ENCODE data around the gene CFAP99.

Gene CFAP99

DNA sequence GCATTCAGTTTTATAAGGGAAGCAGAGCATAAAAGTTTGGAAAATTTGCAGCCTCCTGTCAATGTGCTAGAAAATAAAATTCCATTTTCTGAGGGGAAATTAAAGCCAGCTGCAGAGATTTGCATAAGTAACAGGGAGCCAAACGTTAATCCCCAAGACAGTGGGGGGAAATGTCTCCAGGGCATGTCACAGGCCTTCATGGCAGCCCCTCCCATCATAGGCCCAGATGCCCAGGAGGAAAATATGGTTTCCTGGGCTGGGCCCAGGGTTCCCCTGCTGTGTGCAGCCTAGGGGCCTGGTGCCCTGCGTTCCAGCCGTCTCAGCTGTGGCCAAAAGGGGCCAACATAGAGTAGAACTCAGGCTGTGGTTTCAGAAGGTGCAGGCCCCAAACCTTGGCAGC, 59.5 kb downstream of the CFAP99 start:
- no peak for DNase-seq

DNA sequence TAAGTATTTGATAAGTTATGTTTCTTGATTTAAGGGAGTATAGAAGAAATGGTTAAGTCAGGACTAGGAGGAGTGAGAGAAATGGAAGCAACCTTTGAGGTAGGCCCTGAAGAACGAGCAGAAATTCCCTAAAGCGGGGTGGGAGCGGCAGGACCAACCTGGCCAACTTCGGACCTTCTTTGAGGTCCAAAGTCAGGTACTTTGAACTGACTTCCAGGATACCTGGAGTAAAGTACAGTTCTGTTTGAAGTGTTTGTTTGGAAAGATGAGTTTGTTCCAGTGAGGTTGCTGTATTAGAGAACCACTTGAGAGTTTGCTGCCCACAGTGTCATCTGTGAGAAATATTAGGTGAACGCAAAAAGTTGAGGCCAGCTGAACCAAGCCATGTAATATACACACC, 61.9 kb downstream of the CFAP99 start:
- no peak for DNase-seq

DNA sequence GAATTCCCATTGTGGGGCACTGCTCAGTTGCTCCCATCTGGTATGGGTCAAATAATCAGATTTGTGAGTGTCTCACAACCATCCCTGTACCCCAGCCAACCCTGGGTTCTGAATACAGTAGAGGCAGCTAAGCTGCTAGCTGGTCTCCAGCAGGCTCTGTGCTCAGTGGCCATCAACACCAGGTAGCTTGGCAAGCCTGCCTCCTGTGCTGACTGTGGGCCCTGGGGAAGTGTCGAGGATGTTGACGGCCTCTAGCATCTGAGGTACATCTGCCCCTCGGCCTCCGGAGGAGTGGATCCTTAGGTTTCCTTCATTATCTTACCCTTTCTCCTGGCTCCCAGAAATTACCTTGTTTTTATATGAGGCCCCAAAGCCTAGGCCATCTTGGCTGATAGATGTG, 63.4 kb downstream of the CFAP99 start:
- no peak for DNase-seq

DNA sequence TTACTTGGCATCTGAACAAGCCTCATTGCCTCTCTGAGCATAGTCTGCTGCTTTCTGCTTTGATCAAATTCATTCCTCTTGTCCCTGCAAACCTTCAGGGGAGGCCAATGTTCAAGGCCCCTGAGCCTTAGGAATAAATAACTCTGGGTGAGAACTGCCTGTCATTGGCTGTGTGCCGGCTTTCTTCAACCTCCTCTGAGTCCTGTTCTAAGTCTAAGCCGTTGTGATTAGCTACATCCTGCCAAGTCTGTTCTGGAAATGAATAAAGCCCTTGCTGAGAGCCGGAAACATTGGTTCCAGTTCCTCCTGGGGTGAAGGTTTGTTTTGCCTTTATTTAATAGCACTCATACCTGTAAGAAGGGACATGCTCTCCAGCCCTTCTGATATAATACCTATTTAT, 63.9 kb downstream of the CFAP99 start:
- DNase-seq, result peak in 1 of 2 donors; percentile 30

DNA sequence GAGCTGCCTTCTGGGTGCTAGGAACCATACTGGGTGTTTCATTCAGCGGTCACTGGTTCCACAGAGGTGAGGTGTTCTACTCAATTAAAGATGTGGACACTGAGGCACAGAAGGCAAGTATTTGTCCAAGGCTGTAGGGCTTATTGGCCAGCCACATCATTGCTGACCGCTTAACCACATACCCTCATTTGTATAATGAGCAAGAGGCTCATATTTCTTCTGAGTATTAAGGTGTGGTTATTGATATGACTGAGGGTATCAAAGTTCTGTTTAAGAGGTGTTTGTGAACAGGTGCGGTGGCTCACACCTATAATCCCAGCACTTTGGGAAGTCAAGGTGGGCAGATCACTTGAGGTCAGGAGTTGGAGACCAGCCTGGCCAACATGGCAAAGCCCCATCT, 64.5 kb downstream of the CFAP99 start:
- DNase-seq, result no peak

DNA sequence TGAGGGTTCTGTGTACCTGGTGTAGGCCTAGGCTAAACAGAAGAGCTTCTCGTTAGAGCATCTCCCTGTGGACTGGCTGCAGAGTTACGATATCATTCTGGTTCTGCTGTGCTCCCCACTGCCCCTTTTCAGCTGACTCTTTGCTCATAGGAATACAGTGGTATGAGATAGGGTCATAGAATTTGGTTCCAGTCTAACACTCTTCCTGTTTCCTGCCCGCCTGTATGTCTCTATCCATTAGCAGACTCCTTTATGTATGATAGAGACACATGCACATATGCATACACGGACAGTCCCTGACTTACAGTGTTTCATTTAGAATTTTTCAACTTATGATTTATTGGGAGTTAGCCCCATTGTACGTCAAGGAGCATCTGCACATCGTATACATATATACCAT, 65.4 kb downstream of the CFAP99 start:
- no peak for DNase-seq

DNA sequence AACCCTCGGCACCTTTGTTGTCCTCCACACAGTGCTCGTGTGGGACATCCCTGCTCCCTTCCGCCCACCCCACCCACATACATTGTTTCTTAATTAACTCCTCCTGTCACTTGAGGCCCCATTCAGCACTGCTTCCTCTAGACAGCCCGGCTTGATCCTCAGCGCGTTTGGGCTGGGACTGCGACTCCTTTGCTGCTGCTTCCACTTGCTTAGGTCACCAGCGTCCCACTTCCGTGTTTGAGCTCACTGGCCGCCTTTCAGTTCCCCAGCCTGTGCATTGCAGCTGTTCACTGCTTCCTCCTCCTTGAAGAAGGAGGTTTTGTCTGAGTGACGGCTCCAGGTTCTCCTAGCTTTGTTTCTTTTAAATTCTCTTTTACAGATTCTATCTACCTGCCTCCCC, 66.2 kb downstream of the CFAP99 start:
- DNase-seq, result peak; percentile 71 to 82

DNA sequence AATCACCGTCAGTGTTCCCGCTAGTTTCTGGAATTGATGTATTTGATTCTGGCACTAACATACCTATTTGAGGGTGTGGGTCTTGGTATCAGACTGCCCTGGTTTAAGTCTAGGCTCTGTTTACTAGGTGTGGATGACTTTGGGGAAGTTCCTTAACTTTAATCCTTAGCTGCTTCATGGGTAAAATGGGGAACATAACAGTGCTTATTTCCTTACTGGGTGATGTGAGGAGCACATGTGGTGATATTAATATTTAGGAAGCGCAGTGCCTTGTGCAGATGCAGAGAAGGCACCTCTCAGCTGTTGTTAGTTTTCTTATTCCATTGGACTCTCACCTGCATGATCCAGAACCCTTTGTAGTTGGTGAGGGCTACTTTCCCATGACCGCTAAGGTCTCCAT, 67.2 kb downstream of the CFAP99 start:
- no peak for DNase-seq

DNA sequence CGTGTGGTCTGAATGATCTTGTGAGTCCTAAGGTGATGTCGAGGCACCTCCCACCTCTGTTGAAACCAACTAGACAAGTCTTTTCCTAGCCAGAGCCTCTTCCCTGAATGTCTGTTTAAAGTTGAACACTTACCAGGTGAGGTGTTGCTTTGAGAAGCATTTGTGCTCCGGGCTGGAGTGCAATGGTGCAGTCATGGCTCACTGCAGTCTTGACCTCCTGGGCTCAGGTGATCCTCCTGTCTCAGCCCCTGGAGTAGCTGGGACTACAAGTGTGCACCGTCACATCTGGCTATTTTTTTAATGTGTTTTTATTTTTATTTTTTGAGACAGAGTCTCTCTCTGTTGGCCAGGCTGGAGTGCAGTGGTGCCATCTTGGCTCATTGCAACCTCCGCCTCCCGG, 68.2 kb downstream of the CFAP99 start:
- no peak for DNase-seq

DNA sequence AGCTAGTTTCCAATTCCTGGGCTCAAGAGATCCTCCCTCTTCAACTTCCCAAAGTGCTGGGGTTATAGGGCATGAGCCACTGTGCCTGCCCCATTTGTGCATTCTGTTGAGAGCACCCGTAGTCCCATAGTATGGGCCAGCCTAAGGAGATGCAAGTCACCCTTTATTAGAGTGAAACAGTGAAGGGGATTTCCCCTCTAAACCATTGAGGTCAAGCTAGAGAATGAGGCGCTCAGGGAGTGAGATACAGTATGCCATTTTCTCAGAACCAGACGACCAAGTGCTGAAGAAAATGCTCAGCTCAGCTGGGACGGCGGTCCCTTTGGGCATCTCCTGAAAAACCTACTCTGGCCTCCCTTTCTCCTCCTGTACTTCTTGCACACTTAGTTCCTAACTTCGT, 68.9 kb downstream of the CFAP99 start:
- peak in 1 of 2 donors; percentile 32 for DNase-seq

DNA sequence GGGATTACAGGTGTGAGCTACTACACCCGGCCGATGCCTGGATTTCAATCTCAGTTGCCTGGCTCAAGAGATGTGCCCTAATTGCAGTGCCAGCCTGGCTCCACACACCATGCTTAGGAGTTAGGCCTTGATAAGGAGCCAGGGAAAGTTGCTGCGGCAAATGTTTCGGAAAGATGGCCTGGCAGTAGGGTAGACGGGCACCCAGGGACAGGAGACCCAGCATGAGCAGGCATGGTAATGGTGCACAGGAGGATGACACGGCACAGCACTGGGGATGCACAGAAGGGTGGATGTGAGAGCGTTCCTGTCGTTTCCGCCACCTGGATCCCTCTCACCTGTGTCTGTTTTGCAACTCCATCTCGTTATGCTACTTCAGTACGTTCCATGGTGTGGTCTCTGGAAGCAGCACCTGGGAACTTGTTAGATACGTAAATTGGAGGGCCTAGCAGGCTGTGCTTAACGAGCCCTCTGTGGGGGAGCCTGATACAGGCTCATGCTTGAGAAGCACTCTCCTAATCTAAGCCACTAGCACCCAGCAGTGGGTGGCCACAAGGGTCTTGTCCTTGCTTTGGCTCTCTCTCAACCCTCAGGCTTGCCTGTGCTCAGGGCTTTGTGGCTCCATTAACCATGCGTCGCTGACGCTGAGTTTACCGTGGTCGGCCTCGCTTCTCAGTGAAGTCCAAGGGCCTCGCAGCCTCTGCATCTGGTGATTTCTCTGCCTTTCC, 70.5 kb downstream of the CFAP99 start:
- DNase-seq, result no peak

DNA sequence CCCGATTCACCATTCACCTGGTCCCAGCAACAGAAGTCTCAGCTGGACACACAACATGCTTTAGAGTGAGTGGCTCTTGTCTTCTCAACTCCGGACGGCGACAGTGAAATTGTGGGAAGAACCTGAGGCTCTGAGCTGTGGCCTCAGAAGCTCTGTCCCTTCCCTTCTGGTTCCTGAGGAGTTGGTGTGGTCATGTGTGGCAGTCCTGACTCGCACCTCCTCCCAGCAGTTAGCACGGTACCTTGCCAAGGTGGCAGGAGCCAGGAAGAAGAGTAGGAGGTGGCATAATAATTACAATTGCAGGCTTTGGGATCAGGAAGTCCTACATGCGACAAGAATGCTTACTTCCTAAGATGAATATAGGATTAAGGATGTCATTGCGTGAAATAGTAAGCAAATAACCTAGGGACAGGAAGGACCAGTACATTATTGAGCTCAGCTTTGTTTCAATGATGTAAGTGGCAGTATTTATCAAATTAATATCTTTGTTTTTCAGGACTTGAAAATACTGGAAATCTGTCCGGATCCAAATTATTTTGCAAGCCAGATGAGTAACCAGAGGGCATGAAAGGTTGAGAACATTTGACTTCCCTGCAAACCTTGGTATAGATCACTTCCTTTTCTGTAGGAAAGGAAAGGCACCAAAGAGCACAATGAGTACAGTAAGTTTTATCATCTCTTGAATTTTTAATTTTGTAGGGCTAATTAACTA, 71.2 kb downstream of the CFAP99 start:
- DNase-seq, result no peak

DNA sequence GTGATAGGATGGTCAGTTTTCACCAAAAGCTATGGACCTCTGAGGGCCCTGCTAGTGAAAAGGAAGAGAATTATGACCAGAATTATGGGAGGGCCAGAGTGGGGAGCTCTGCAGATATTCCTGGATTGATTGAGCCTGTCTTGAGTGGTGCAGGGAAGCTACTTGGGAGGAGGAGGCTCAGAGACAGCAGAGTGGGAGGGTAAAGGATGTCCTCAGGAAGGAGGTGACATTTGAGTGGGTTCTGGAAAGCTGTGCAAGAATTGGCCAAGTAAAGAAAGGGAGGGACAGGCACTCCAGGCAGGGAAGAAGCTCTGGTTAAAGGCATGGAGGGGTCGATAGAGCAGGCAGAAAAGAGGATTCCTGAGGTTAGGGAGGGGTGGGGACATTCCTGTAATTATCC, 74.2 kb downstream of the CFAP99 start:
- no peak for DNase-seq

DNA sequence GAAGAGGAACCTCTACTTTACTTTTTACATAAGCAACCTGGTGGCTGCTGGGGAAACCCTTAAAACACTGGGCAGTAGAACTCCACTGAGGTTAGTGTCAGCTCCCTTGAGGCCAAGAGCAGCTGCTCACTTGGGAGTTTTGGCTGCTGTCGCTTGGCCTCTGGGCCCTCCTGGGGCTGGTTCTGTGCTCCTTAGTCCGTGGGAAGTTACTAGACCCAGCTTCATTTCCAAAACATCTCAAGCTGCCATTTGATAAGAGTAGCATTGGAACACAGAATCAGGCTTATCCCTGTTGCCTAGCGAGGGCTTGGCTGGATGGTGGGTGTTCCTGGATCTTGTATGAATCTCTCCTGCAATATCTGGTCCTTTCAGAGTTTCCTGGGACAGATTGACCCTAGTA, 76.2 kb downstream of the CFAP99 start:
- no peak for DNase-seq

DNA sequence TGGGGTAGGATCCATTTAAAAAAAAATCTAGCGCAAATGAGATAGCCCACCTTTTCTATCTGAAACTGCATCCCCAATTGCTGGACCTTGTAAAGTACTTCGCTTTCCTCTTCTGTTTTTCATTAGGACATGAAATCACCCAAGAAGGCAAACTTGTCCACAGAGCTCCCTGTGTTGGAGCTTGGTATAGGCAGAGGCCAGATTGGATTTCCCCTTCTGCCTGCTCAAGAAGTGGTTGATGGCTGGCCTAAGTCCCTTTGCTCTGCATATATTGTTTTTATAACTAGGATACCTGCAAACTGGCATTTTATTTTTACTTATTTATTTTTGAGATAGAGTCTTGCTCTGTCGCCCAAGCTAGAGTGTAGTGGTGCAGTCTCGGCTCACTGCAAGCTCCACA, 78.6 kb downstream of the CFAP99 start:
- no peak for DNase-seq

DNA sequence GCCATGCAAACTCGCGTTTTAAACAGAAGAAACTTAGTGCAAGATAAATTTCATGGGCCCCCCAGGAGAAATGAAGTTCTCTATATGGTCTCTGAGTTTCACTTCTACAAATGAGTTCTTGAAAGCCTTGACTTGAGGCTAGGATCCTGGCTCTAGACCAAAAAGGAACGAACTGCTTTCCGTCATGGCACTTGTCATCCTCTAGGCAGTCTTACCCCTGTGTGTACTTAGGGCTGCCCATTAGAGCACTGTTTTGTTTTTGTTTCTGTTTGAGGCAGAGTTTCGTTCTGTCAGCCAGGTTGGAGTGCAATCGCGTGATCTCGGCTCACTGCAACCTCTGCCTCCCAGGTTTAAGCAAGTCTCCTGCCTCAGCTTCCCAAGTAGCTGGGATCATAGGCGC, 79.2 kb downstream of the CFAP99 start:
- peak in 1 of 2 donors; percentile 45 for DNase-seq

DNA sequence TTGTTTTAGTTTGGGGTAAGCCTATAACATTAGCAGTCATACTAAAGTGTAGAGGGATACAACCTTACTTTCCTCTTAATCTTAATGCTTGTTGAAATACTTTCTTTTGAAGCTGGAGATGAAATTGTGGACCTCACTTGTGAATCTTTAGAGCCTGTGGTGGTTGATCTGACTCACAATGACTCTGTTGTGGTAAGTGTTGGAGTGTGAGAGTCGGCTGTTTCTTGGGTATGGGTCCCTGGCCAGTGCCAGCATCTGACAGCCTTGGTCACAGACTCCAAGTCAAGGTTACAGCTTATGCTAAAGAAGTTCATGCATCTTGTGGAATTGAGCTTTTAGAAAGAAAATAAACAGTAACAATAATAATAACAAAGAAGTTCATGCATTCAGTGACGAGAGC, 81.8 kb downstream of the CFAP99 start:
- DNase-seq, result no peak

DNA sequence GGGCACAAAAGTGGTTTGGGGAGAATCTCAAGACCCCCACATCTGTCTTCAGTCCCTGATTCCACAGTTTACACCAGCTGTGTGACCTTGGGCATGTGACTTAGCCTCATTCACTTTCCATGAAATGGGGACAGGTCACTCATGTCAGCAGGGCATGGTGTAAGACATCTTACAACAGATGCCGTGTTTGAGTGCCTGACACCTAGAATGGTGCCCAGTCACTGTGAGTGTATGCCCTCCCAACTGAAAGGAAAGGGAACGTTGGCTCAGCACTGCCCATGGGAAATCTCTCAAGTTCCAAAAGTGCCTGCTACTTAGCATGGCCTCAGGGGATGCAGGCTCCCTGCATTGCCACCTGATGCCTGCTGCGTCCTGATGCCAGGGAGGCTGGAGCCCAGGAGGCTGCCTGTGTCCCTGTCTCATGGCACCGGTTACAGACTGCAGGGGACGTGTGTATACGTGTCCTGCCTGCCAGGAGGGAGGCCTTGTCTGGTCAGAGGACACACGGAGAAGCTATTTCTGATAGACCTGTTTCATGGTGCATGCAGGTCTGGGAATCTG, 82.4 kb downstream of the CFAP99 start:
- no peak for DNase-seq

DNA sequence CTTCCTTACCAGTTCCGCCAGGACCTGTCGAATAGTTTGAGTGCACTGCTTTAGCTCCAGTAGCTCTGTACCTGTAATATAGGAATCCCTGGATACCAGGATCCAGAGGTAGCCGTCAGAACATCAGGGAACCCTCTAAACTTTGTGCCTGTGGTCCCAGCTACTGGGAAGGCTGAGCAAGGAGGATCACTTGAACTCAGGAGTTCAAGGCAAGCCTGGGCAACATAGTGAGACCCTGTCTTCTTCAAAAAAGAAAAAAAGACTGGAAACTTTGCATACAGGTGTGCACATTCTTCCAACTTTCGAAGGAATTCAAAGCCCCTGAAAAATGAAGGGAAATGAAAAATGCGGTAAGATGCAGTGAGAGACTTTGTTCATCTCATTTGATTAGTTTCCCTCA, 85.1 kb downstream of the CFAP99 start:
- DNase-seq, result no peak

DNA sequence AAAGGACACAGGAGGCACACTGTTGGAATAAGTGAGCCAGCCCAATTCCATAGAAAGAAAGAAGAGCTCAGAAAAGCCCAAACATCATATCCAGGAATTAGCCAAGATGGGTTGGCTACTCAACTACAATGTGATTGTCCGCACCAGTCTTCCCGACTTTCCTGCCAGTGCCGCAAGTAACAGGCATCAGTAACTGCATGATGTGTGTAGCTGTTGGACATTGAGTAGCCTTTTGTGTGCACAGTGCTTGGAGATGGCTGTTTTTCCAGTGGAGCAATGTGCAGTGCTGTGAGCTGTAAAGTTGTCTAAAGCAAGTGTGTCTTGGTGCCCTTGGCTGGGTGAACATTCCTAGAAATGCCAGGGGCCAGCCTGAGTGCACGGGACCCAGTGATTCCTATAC, 88.5 kb downstream of the CFAP99 start:
- DNase-seq, result no peak

DNA sequence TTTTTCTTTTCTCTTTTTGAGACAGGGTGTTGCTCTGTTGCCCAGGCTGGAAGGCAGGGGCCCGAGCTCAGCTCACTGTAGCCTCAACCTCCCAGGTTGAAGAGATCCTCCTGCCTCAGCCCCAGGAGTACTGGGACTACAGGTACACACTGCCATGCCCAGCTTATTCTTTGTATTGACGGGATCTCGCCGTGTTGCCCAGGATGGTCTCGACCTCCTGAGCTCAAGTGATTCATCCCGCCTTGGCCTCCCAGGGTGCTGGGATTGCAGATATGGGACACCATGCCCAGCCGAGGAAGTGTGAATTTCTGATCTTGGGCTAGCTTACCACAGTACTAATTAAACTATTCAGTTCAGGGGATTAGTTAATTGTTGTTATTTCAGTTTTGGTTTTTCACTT, 89.1 kb downstream of the CFAP99 start:
- no peak for DNase-seq

DNA sequence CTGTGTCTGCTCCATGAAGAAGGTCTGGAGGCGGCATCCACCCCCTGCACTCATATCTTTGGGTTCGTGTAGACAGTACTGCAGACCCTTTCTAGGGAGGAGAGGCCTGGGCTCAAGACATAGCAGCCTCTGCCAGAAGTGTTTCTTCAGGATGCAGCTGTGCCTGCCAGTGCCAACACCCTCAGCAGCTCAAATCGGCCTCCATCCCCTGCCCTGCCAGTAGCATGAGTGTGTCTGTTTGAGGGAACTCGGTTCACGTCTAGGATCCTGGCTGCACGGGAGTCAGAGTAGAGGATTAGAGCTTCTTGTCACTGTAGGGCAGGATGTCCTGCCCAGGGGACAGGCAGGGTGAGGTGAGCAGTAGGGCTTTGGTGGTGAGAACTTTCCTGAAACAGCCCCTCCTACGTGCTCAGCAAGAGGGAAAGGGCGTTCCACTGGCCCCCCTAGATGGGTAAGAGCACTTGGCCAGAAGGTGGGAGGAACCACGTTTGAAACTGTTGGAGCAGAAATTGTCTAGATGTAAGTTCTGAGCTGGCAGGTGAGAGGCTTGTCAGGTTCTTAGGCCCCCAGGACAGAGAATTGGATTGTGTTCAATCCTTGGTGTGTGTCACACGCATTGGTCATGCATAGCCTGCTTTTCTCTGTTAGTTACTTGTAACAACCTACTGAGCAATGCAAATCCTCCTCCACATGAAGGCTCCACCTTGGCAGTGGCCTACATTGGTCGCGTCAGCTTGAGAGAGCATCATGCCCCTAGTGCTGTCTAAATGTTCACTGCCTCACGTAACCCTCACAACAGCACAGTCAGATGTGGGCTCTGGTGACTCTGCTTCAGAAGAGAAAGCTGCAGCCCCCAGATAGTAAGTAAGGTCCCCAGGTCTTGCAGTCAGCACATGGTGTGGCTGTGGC, 91.8 kb downstream of the CFAP99 start:
- DNase-seq, result no peak

DNA sequence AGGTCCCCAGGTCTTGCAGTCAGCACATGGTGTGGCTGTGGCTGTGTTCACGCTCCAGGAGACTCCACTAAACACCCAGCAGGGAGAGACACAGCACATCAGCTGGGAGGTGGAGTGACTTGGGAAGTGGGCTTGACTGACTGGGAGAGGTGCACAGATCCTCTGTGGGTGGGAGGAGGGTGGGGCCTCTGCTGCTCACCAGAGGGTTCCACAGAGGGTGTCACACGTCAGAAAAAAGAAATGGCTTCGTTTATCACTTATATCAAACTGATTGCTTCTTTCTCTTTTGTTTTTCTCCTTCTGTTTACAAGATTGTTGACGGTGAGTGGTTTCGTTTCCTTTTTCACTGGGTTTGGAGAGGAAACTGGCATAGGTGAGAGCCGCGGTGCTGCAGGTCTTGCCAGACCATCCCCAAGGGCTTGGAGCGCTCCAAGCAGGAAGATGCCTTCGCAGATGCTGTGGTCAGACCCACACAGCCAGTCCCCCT, 92.9 kb downstream of the CFAP99 start:
- peak in 1 of 2 donors; percentile 22 for DNase-seq
